Testis (tissue), 2 donors: ENCODE measurements around the gene PDXDC1.

ENCODE experiments used
- CTCF ChIP-seq, 3 experiments: fragments of 450-650 bp in 2 of 3; fragments of 200-600 bp in 1 of 3; sonication (generic) in 1 of 3; IDR thresholded peaks; one replicate each; pipeline ENCODE4 v1.5.1; 2016 to 2019; ENCODE audit warnings: antibody characterized with exemption in 3 of 3, mild to moderate bottlenecking in 2 of 3, moderate library complexity in 1 of 3
- POLR2A ChIP-seq: fragments of 450-650 bp; IDR thresholded peaks from one replicate; pipeline ENCODE4 v1.6.1; 2017; ENCODE audit warnings: antibody characterized with exemption, mild to moderate bottlenecking, moderate library complexity

- TF ChIP-seq CTCF (IDR thresholded peaks at IDR 0.05), result no peak
- no peak for TF ChIP-seq POLR2A
Observed at GRCh38 chr16:15055141-15056053, 80.6 kb downstream of the PDXDC1 start.
